ENCODE measurements around the gene SEMA3B. TPM values are rescaled to one million over a fixed set of nuclear protein-coding genes. Genes with fewer than 3 reads are reported as not detected.
"Not testable (repeated sequence)": the region's sequence is repeated elsewhere in the genome, so short reads cannot be mapped to it uniquely, and the experiment has no call there.

Gene SEMA3B
- polyA plus RNA-seq, 1 donor = 43.9 TPM

- DNase-seq = no peak
Measured at GRCh38 chr3:50274371-50275104, 5.6 kb downstream of the SEMA3B start.

GRCh38 chr3:50275141-50275995 is 6.4 kb downstream of the SEMA3B start:
- no peak for DNase-seq

- DNase-seq = no peak
Measured at GRCh38 chr3:50275996-50276761, 7.2 kb downstream of the SEMA3B start.

- no peak for DNase-seq
Measured at GRCh38 chr3:50276762-50277101, 7.8 kb downstream of the SEMA3B start.

- no peak for DNase-seq
Measured at GRCh38 chr3:50278123-50278879, 9.4 kb downstream of the SEMA3B start.

- no peak for DNase-seq
Measured at GRCh38 chr3:50278880-50279224, 9.9 kb downstream of the SEMA3B start, which contains the start of gene LSMEM2. Gene LSMEM2 (plus strand): TSS chr3:50279087. CDS start chr3:50279114, 27 bp downstream.

GRCh38 chr3:50279255-50280016 is 10.5 kb downstream of the SEMA3B start:
- DNase-seq = no peak

GRCh38 chr3:50284121-50284520 is 15.2 kb downstream of the SEMA3B start:
- not testable (repeated sequence) for DNase-seq

- no peak for DNase-seq
Measured at GRCh38 chr3:50286322-50287227, 17.6 kb downstream of the SEMA3B start.

- DNase-seq = no peak
Measured at GRCh38 chr3:50287262-50287661, 18.3 kb downstream of the SEMA3B start.

GRCh38 chr3:50288387-50289007 is 19.6 kb downstream of the SEMA3B start:
- DNase-seq = no peak

GRCh38 chr3:50289130-50289529 is 20.2 kb downstream of the SEMA3B start:
- no peak for DNase-seq

GRCh38 chr3:50290161-50290641 is 21.3 kb downstream of the SEMA3B start:
- DNase-seq = no peak

- peak; percentile 98 for DNase-seq
Measured at GRCh38 chr3:50292159-50293078, 23.5 kb downstream of the SEMA3B start, which contains the start of gene IFRD2. Gene IFRD2 (minus strand): TSS chr3:50292429. CDS start chr3:50292274, 155 bp downstream.

- no peak for DNase-seq
Measured at GRCh38 chr3:50293079-50293801, 24.3 kb downstream of the SEMA3B start.

GRCh38 chr3:50294089-50294488 is 25.1 kb downstream of the SEMA3B start:
- no peak for DNase-seq

GRCh38 chr3:50294492-50295403 is 25.8 kb downstream of the SEMA3B start:
- no peak for DNase-seq

Measured in hindlimb muscle (tissue), 1 donor.